Measurements from ENCODE around the gene ITPK1. TPM values are rescaled to one million over a fixed set of nuclear protein-coding genes. Genes with fewer than 3 reads are reported as not detected.

ITPK1 gene
- total RNA-seq, 1 experiment from 2014 or later = 10.2 TPM

- no peak for DNase-seq (ENCODE audit: low read depth)
Measured at GRCh38 chr14:93028724-93029076, 87.0 kb downstream of the ITPK1 start.

- no peak for DNase-seq (ENCODE audit: low read depth)
Measured at GRCh38 chr14:93027810-93028723, 87.7 kb downstream of the ITPK1 start.

GRCh38 chr14:93026339-93026738 lies 89.4 kb downstream of the ITPK1 start:
- DNase-seq (ENCODE audit: low read depth) = no peak

GRCh38 chr14:93025055-93025454 lies 90.7 kb downstream of the ITPK1 start:
- DNase-seq (ENCODE audit: low read depth) = no peak

GRCh38 chr14:93024493-93024892 lies 91.2 kb downstream of the ITPK1 start:
- no peak for DNase-seq (ENCODE audit: low read depth)

- DNase-seq (ENCODE audit: low read depth) = no peak
Measured at GRCh38 chr14:93023802-93024434, 91.8 kb downstream of the ITPK1 start.

GRCh38 chr14:93023039-93023438 lies 92.7 kb downstream of the ITPK1 start:
- no peak for DNase-seq (ENCODE audit: low read depth)

GRCh38 chr14:93019970-93020369 lies 95.8 kb downstream of the ITPK1 start:
- no peak for DNase-seq (ENCODE audit: low read depth)

GRCh38 chr14:93019367-93019843 lies 96.3 kb downstream of the ITPK1 start:
- DNase-seq (ENCODE audit: low read depth) = no peak

GRCh38 chr14:93018366-93018765 lies 97.4 kb downstream of the ITPK1 start:
- peak; percentile 20 for DNase-seq (ENCODE audit: low read depth)

GRCh38 chr14:93017898-93018297 lies 97.8 kb downstream of the ITPK1 start:
- no peak for DNase-seq (ENCODE audit: low read depth)

- peak; percentile 34 for DNase-seq (ENCODE audit: low read depth)
Measured at GRCh38 chr14:93017301-93017797, 98.4 kb downstream of the ITPK1 start.

- DNase-seq (ENCODE audit: low read depth) = no peak
Measured at GRCh38 chr14:93016275-93016845, 99.4 kb downstream of the ITPK1 start.

- DNase-seq (ENCODE audit: low read depth) = no peak
Measured at GRCh38 chr14:93015505-93015904, 100.2 kb downstream of the ITPK1 start.

- no peak for DNase-seq (ENCODE audit: low read depth)
Measured at GRCh38 chr14:93015064-93015463, 100.7 kb downstream of the ITPK1 start.

GRCh38 chr14:93014058-93015023 lies 101.4 kb downstream of the ITPK1 start:
- no peak for DNase-seq (ENCODE audit: low read depth)

- no peak for DNase-seq (ENCODE audit: low read depth)
Measured at GRCh38 chr14:93012951-93013719, 102.6 kb downstream of the ITPK1 start.

- DNase-seq (ENCODE audit: low read depth) = no peak
Measured at GRCh38 chr14:93012506-93012905, 103.2 kb downstream of the ITPK1 start.

GRCh38 chr14:93011650-93012325 lies 103.9 kb downstream of the ITPK1 start:
- DNase-seq (ENCODE audit: low read depth) = no peak

- no peak for DNase-seq (ENCODE audit: low read depth)
Measured at GRCh38 chr14:93011141-93011529, 104.6 kb downstream of the ITPK1 start.

All from M059J (cell line).